ENCODE data around the gene AGMO. TPM values are rescaled to one million over a fixed set of nuclear protein-coding genes. Genes with fewer than 3 reads are reported as not detected.

Gene AGMO
- total RNA-seq, 3 donors from 2014 or later: 0.89 to 3.0 (median 1.3) TPM

- ATAC-seq (no peak), DNase-seq (no peak)
- intact Hi-C loops (cut with DNase I, micrococcal nuclease): no loop called here
- no peaks in the 10 kb centered on the region for H3K36me3 ChIP-seq (ENCODE audit: low read depth)
- H3K4me3 ChIP-seq: no peak overlapping the region
- TF ChIP-seq, protein P1, sequence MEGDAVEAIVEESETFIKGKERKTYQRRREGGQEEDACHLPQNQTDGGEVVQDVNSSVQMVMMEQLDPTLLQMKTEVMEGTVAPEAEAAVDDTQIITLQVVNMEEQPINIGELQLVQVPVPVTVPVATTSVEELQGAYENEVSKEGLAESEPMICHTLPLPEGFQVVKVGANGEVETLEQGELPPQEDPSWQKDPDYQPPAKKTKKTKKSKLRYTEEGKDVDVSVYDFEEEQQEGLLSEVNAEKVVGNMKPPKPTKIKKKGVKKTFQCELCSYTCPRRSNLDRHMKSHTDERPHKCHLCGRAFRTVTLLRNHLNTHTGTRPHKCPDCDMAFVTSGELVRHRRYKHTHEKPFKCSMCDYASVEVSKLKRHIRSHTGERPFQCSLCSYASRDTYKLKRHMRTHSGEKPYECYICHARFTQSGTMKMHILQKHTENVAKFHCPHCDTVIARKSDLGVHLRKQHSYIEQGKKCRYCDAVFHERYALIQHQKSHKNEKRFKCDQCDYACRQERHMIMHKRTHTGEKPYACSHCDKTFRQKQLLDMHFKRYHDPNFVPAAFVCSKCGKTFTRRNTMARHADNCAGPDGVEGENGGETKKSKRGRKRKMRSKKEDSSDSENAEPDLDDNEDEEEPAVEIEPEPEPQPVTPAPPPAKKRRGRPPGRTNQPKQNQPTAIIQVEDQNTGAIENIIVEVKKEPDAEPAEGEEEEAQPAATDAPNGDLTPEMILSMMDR (IDR thresholded peaks at IDR 0.05): no peak
- no peaks in the 10 kb centered on the region for H3K9me3 ChIP-seq
- H3K4me1 ChIP-seq (ENCODE audit: low read depth): no peaks in the 10 kb centered on the region
Observed at GRCh38 chr7:15593382-15593781, 31.6 kb upstream of the AGMO start.

DNA sequence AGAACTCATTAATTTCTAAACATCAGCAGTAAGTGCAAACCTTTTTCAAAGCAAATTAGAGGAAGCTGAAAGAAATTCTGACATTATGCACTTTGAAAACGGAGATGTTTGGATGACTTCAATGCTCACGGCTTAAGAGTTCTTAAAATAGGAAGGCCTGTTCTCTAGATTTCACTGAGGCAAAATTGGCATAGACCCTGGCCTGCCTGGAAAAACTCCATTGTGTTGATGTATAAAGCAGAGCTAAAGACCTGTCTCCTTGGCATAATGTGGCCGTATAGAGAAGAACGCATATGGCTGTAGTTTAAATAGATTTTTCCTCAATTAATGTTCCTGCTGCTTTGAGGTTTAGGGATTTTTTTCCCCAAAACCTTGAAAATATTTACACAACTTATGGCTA is 24.5 kb upstream of the AGMO start:
- H3K4me3 ChIP-seq: no peak overlapping the region
- ATAC-seq (no peak), DNase-seq (no peak)
- peaks cover 9% of the 10 kb centered on the region for H3K9me3 ChIP-seq
- TF ChIP-seq, protein P1 (IDR thresholded peaks at IDR 0.05): no peak
- no peaks in the 10 kb centered on the region for H3K4me1 ChIP-seq (ENCODE audit: low read depth)
- intact Hi-C loops (cut with DNase I, micrococcal nuclease): no loop called here
- H3K36me3 ChIP-seq (ENCODE audit: low read depth): no peaks in the 10 kb centered on the region

- DNase-seq: no peak
- Histone ChIP-seq H3K4me3 (no peak overlapping the region), H3K4me1 (ENCODE audit: low read depth) (no peaks in the 10 kb centered on the region), H3K9me3 (peaks cover 9% of the 10 kb centered on the region), H3K36me3 (ENCODE audit: low read depth) (no peaks in the 10 kb centered on the region)
- intact Hi-C loops (cut with DNase I, micrococcal nuclease): no loop called here
- no peak for ATAC-seq
- TF ChIP-seq, protein P1 (IDR thresholded peaks at IDR 0.05): no peak
Observed at GRCh38 chr7:15584575-15584974, 22.8 kb upstream of the AGMO start.

- Histone ChIP-seq H3K9me3 (peaks cover 9% of the 10 kb centered on the region), H3K36me3 (ENCODE audit: low read depth) (no peaks in the 10 kb centered on the region), H3K4me1 (ENCODE audit: low read depth) (no peaks in the 10 kb centered on the region), H3K4me3 (no peak overlapping the region)
- intact Hi-C loops (cut with DNase I, micrococcal nuclease): no loop called here
- TF ChIP-seq, protein P1 (IDR thresholded peaks at IDR 0.05): no peak
- no peak for ATAC-seq
- DNase-seq: no peak
Observed at GRCh38 chr7:15582773-15583172, 21.0 kb upstream of the AGMO start.

DNA sequence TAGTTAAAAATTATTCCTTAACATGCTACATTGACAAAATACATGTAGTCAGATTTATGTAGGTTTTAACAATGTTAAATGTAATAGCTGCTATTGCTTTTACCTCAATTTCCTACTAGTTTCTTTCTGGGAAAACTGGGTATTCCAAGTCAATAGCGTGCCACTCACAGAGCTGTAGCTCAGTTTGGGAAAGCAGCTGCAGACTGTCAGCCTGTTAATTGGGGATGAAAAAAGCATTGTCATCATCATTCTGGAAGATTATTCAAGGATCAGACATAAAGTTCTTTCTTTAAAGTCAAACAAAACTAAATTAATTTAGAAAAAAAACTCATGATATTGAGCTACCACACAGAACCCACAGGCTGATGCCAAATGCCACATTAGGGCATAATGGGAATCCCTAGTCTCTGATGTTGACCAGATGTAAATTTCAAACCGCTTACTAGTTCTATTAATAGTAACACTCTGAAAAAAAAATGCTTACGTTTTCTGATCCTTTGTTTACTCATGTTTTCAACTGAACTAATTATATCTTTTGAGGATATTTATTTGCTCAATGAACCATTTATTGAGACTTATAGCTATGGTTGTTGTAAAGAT is 19.6 kb upstream of the AGMO start:
- TF ChIP-seq, protein P1 (IDR thresholded peaks at IDR 0.05): no peak
- DNase-seq (no peak), ATAC-seq (no peak)
- peaks cover 9% of the 10 kb centered on the region for H3K9me3 ChIP-seq
- intact Hi-C loops (cut with DNase I, micrococcal nuclease): no loop called here
- no peaks in the 10 kb centered on the region for H3K36me3 ChIP-seq (ENCODE audit: low read depth)
- H3K4me3 ChIP-seq: no peak overlapping the region
- H3K4me1 ChIP-seq (ENCODE audit: low read depth): no peaks in the 10 kb centered on the region

All from mucosa of descending colon (tissue), 3 donors.